ENCODE measurements around the gene PSMD7.

The PSMD7 gene

DNA sequence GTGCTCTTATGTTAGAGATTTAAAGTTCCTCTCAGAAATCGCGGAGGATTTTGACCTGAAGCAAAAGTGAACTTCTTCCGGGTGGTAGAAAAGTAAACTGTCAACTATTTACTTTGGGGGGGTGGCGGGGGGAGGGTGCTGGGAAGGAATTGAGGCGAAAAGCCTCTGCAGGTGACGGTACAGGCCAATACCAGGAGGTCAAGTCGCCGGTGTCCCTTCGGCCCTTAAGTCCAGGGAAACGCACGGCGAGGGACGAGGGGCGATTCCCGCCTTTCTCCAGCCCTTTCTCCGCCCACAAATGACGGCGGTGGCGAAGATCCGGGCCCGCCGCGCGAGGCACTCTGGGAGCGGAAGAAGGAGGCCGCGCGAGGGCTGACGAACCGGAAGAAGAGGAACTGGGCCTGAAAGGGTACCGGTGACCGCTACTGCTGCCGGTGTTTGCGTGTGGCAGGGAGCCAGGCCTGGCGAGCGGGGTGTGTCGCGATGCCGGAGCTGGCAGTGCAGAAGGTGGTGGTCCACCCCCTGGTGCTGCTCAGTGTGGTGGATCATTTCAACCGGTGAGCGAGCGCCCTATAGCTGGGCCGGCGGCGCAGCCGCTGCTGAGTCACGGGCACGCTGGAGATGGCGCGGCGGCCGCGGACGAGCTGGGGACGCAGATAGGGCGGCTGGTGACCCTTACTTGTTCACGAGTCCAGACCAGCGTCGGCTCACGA is at the start of gene PSMD7:
Gene PSMD7 (plus strand): TSS at position 383 of the 713 bp plus-strand sequence. CDS start 101 bp downstream, at position 484.
- POLR2A ChIA-PET: no interaction called here

DNA sequence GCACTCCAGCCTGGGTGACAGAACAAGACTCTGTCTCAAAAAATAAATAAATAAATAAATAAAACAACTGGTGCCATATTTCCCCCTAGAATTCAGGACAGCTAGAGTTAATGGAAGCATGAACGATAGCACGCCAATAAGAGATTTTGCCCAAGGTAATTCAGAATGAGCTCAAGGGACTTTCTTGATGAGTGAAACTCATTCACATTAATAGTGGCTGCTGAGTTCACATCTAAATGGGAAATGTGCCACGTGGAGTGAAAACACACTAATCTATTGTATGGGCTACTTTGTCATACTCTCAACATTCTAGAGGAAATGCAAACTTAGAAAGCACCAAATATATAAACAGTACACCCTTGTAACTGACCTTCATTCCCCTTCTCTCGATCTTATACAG is 47.4 kb upstream of the PSMD7 start:
- H3K4me3 ChIP-seq (ENCODE audit: low read depth, low read length): no peak overlapping the region
- DNase-seq (ENCODE audit: low read depth, low spot score): no peak
- POLR2A ChIA-PET: no interaction called here
- TF ChIP-seq, protein P1, sequence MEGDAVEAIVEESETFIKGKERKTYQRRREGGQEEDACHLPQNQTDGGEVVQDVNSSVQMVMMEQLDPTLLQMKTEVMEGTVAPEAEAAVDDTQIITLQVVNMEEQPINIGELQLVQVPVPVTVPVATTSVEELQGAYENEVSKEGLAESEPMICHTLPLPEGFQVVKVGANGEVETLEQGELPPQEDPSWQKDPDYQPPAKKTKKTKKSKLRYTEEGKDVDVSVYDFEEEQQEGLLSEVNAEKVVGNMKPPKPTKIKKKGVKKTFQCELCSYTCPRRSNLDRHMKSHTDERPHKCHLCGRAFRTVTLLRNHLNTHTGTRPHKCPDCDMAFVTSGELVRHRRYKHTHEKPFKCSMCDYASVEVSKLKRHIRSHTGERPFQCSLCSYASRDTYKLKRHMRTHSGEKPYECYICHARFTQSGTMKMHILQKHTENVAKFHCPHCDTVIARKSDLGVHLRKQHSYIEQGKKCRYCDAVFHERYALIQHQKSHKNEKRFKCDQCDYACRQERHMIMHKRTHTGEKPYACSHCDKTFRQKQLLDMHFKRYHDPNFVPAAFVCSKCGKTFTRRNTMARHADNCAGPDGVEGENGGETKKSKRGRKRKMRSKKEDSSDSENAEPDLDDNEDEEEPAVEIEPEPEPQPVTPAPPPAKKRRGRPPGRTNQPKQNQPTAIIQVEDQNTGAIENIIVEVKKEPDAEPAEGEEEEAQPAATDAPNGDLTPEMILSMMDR (IDR thresholded peaks at IDR 0.05; ENCODE audit: insufficient read depth, low read length, missing control alignments): no peak
- CTCF ChIA-PET: no interaction called here

More for the DNA sequence above, at the start of gene PSMD7:
- TF ChIP-seq, protein P1 (IDR thresholded peaks at IDR 0.05; ENCODE audit: insufficient read depth, low read length, missing control alignments): no peak
- CTCF ChIA-PET: interaction anchor here (1.0 to 1.4 kb wide), 3 partner anchors 10 to 21 kb away, joined by 3 to 11 read pairs (median 3); no protein-coding TSS in a partner anchor
- peak within 1 kb of the TSS; percentile 98 for H3K4me3 ChIP-seq (ENCODE audit: low read depth, low read length)
- DNase-seq (ENCODE audit: low read depth, low spot score): peak; percentile 17

DNA sequence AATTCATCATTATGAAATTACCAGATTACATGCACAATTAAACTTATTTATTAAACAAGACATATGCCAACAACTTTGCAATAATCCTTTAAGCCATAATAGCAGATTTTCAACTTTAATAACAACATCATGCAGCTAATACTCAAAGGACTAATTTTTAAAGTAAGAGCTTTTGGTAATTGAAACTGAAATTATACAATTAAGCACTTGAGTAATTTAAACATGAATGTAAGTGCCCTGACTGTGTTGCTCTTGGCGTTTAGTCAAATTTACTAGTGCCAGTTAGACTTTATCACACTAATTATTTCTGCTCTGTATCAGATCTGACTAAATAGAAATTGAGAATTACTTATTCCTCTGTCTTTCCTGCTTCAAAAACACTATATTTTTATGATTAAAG is 46.8 kb upstream of the PSMD7 start:
- CTCF ChIA-PET: interaction anchor here (1.3 kb wide), 1 partner anchor 24 kb away, joined by 3 read pairs; no protein-coding TSS in a partner anchor
- POLR2A ChIA-PET: no interaction called here

DNA sequence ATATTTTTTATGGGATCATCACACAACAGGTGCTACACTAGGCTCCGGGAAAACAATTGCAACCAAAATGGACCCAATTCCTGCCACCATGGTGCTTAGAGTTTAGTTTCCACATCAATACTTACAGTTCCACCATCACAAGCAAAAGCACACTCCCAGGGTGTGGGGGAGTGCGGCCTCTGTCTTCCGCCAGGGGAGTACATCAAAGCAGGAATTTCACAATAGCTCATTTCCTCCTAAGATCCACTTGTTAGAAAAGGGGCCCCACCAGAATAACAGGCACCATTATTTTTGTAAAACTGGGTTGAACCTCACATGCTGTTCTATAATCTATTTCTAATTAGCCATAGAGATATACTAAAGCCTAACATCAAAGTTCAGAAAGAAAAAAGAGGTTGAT is 44.3 kb upstream of the PSMD7 start:
- DNase-seq (ENCODE audit: low read depth, low spot score): no peak
- ChIA-PET POLR2A (no interaction called here), CTCF (no interaction called here)
- no peak overlapping the region for H3K4me3 ChIP-seq (ENCODE audit: low read depth, low read length)
- TF ChIP-seq, protein P1 (IDR thresholded peaks at IDR 0.05; ENCODE audit: insufficient read depth, low read length, missing control alignments): no peak

More for the DNA sequence above, 46.8 kb upstream of the PSMD7 start:
- H3K4me3 ChIP-seq (ENCODE audit: low read depth, low read length): no peak overlapping the region
- TF ChIP-seq, protein P1 (IDR thresholded peaks at IDR 0.05; ENCODE audit: insufficient read depth, low read length, missing control alignments): no peak
- no peak for DNase-seq (ENCODE audit: low read depth, low spot score)

DNA sequence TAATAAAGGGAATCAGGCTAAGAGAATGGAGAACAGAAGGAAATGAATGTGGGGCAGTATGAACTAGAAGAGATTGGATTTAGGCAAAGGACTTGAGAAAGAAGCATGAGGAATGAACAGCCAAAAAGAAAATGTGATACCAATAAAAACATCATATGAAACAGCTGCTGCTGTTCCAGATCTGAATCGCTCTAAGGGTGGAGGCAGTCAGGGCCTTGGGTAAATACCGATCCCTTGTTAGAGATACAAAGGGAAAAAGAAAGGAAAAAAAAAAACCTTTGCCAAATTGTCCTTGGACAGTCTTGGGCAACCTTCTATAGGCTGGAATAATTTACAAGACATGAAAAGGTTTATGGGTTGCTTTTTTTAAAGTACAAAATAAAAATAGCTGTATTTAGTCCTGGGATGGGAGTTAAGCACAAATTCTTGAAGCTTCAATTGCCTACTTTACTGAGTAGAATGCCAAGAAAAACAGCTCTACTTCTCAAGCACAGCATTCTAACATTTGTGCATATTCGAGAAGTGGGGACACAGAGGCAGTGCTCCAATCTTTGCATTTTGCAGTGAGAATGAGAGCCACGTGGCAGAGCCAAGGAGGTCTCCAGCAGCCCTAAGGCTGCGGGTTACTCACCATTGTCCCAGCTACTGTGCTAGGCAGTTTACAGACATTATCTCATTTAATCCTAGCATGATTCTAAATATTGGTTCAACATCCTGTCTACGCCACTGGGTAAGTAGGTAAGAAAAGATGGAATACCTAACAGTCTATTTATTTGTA is 43.3 kb upstream of the PSMD7 start:
- CTCF ChIA-PET: no interaction called here
- POLR2A ChIA-PET: no interaction called here
- DNase-seq (ENCODE audit: low read depth, low spot score): no peak
- H3K4me3 ChIP-seq (ENCODE audit: low read depth, low read length): no peak overlapping the region
- TF ChIP-seq, protein P1 (IDR thresholded peaks at IDR 0.05; ENCODE audit: insufficient read depth, low read length, missing control alignments): no peak

DNA sequence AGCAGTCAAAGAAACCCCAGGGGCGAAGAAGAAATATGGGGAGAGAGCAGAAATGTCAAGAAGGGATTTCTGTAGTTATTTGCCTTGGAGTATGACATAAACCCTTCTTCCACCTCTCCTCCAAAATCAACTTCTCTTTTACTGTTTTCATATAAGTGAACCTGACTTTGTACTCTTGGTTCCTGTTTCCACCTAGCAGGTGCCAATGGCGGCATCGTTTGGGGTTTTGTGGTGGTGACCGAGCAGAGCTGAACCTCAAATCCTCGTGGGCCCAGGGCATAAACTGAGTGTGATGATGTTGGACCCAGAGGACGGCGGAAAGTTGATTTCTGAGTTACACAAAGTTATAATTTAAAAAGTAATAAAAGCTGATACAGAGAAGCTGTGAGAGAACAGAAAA is 39.6 kb upstream of the PSMD7 start:
- no peak for DNase-seq (ENCODE audit: low read depth, low spot score)
- no peak overlapping the region for H3K4me3 ChIP-seq (ENCODE audit: low read depth, low read length)
- ChIA-PET POLR2A (no interaction called here), CTCF (no interaction called here)
- TF ChIP-seq, protein P1 (IDR thresholded peaks at IDR 0.05; ENCODE audit: insufficient read depth, low read length, missing control alignments): no peak
